ENCODE measurements around the gene RUFY3. TPM values are rescaled to one million over a fixed set of nuclear protein-coding genes. Genes with fewer than 3 reads are reported as not detected.
A peak's percentile ranks its signal among the peaks of the same experiment; 100 is the strongest.
"Not testable (repeated sequence)": the region's sequence is repeated elsewhere in the genome, so short reads cannot be mapped to it uniquely, and the experiment has no call there.

The RUFY3 gene
- total RNA-seq, 2 donors from 2014 or later = 75.1 to 91.2 TPM

GRCh38 chr4:70725633-70726032 lies 3.9 kb downstream of the RUFY3 start:
- TF ChIP-seq CTCF (conservative IDR thresholded peaks at IDR 0.05) = no peak
- Histone ChIP-seq H3K9ac (ENCODE audit: extremely low read depth, low read length, poor library complexity, severe bottlenecking) (no peak overlapping the region), H3K27ac (ENCODE audit: low read depth, low read length) (no peak overlapping the region), H3K4me3 (ENCODE audit: low read length) (no peak overlapping the region), H3K27me3 (ENCODE audit: control insufficient read depth, insufficient read depth, low read length, poor library complexity, severe bottlenecking) (no peaks in the 10 kb centered on the region), H3K9me3 (ENCODE audit: control insufficient read depth, low read length) (no peaks in the 10 kb centered on the region), H3K36me3 (ENCODE audit: control insufficient read depth, insufficient read depth, low read length) (no peaks in the 10 kb centered on the region), H3K4me1 (ENCODE audit: control insufficient read depth, insufficient read depth, low read length) (no peaks in the 10 kb centered on the region)
- 44 to 65% methylated on average over 1 of the region's 1 CpG for WGBS, 2 experiments (ENCODE audit: insufficient coverage in 1 of 2, insufficient read length in 1 of 2)
- no peaks in the 10 kb centered on the region for H3K36me3 Mint-ChIP-seq (ENCODE audit: low read depth)
- no peak overlapping the region for H3K4me3 Mint-ChIP-seq
- peak overlapping the region; percentile 1 for H3K27ac Mint-ChIP-seq
- H3K4me1 Mint-ChIP-seq = peaks cover 25% of the 10 kb centered on the region
- DNase-seq = peak; percentile 52
- no peaks in the 10 kb centered on the region for H3K9me3 Mint-ChIP-seq
- no peaks in the 10 kb centered on the region for H3K27me3 Mint-ChIP-seq (ENCODE audit: insufficient read depth)

- DNase-seq; H3K27me3 Mint-ChIP-seq (ENCODE audit: insufficient read depth); H3K36me3 Mint-ChIP-seq (ENCODE audit: low read depth); H3K36me3 ChIP-seq (ENCODE audit: control insufficient read depth, insufficient read depth, low read length); H3K27me3 ChIP-seq (ENCODE audit: control insufficient read depth, insufficient read depth, low read length, poor library complexity, severe bottlenecking); H3K9me3 Mint-ChIP-seq; H3K4me3 Mint-ChIP-seq; H3K4me1 ChIP-seq (ENCODE audit: control insufficient read depth, insufficient read depth, low read length); H3K9ac ChIP-seq (ENCODE audit: extremely low read depth, low read length, poor library complexity, severe bottlenecking); H3K27ac Mint-ChIP-seq; H3K27ac ChIP-seq (ENCODE audit: low read depth, low read length); H3K4me3 ChIP-seq (ENCODE audit: low read length); H3K9me3 ChIP-seq (ENCODE audit: control insufficient read depth, low read length): not testable (repeated sequence)
- WGBS, 2 experiments (ENCODE audit: insufficient coverage in 1 of 2, insufficient read length in 1 of 2) = 91 to 95% methylated on average over 6 to 11 of the region's 11 CpGs
- H3K4me1 Mint-ChIP-seq = peaks cover 24% of the 10 kb centered on the region
Measured at GRCh38 chr4:70726515-70726914, 4.8 kb downstream of the RUFY3 start.

GRCh38 chr4:70728091-70728490 lies 6.3 kb downstream of the RUFY3 start:
- Histone ChIP-seq H3K27me3 (ENCODE audit: control insufficient read depth, insufficient read depth, low read length, poor library complexity, severe bottlenecking) (no peaks in the 10 kb centered on the region), H3K36me3 (ENCODE audit: control insufficient read depth, insufficient read depth, low read length) (no peaks in the 10 kb centered on the region), H3K27ac (ENCODE audit: low read depth, low read length) (no peak overlapping the region), H3K4me3 (ENCODE audit: low read length) (no peak overlapping the region), H3K9ac (ENCODE audit: extremely low read depth, low read length, poor library complexity, severe bottlenecking) (no peak overlapping the region), H3K4me1 (ENCODE audit: control insufficient read depth, insufficient read depth, low read length) (no peaks in the 10 kb centered on the region), H3K9me3 (ENCODE audit: control insufficient read depth, low read length) (no peaks in the 10 kb centered on the region)
- Mint-ChIP-seq H3K36me3 (ENCODE audit: low read depth) (peaks cover 4% of the 10 kb centered on the region), H3K9me3 (no peaks in the 10 kb centered on the region), H3K4me3 (no peak overlapping the region), H3K27ac (peak overlapping the region; percentile 19), H3K4me1 (peaks cover 13% of the 10 kb centered on the region), H3K27me3 (ENCODE audit: insufficient read depth) (no peaks in the 10 kb centered on the region)
- no peak for TF ChIP-seq CTCF (conservative IDR thresholded peaks at IDR 0.05)
- DNase-seq = no peak
- 94 to 99% methylated on average over 11 of the region's 11 CpGs for WGBS, 2 experiments (ENCODE audit: insufficient coverage in 1 of 2, insufficient read length in 1 of 2)

- not testable (repeated sequence) for H3K27ac Mint-ChIP-seq; H3K27ac ChIP-seq (ENCODE audit: low read depth, low read length); H3K27me3 ChIP-seq (ENCODE audit: control insufficient read depth, insufficient read depth, low read length, poor library complexity, severe bottlenecking); H3K9me3 Mint-ChIP-seq; H3K27me3 Mint-ChIP-seq (ENCODE audit: insufficient read depth); H3K4me3 ChIP-seq (ENCODE audit: low read length); H3K4me3 Mint-ChIP-seq; H3K4me1 ChIP-seq (ENCODE audit: control insufficient read depth, insufficient read depth, low read length); H3K36me3 Mint-ChIP-seq (ENCODE audit: low read depth); H3K9me3 ChIP-seq (ENCODE audit: control insufficient read depth, low read length); DNase-seq; H3K9ac ChIP-seq (ENCODE audit: extremely low read depth, low read length, poor library complexity, severe bottlenecking); H3K4me1 Mint-ChIP-seq; H3K36me3 ChIP-seq (ENCODE audit: control insufficient read depth, insufficient read depth, low read length)
- 74 to 88% methylated on average over 3 to 8 of the region's 9 CpGs for WGBS, 2 experiments (ENCODE audit: insufficient coverage in 1 of 2, insufficient read length in 1 of 2)
Measured at GRCh38 chr4:70732878-70733277, 11.1 kb downstream of the RUFY3 start.
